Measurements from ENCODE around the gene MAP4K3.

- no peak for TF ChIP-seq JUND (IDR thresholded peaks at IDR 0.05; ENCODE audit: low read depth, low read length)
- no peak for TF ChIP-seq CTCF (IDR thresholded peaks at IDR 0.05 in 2 of 3, conservative IDR thresholded peaks at IDR 0.05 in 1 of 3; ENCODE audit: control insufficient read depth in 2 of 3, extremely low read depth in 1 of 3, insufficient read depth in 1 of 3, low read depth in 3 of 3, low read length in 3 of 3)
- no peak for TF ChIP-seq EGR1 (IDR thresholded peaks at IDR 0.05; ENCODE audit: borderline replicate concordance in 1 of 2, low read depth in 2 of 2, low read length in 2 of 2)
- no peak for TF ChIP-seq USF2 (IDR thresholded peaks at IDR 0.05; ENCODE audit: borderline replicate concordance, low read depth, low read length)
- TF ChIP-seq TCF7 (IDR thresholded peaks at IDR 0.05; ENCODE audit: borderline replicate concordance), result no peak
- TF ChIP-seq YY1 (IDR thresholded peaks at IDR 0.05; ENCODE audit: low read depth, low read length), result no peak
- TF ChIP-seq CHD2 (IDR thresholded peaks at IDR 0.05; ENCODE audit: borderline replicate concordance, low read depth, low read length), result no peak
- TF ChIP-seq BCL11A (IDR thresholded peaks at IDR 0.05; ENCODE audit: low read depth, low read length), result no peak
These were observed 77.5 kb downstream of the MAP4K3 start for GRCh38 chr2:39359453-39360038.
